ENCODE data around the gene CDC20. TPM values are rescaled to one million over a fixed set of nuclear protein-coding genes. Genes with fewer than 3 reads are reported as not detected.

Gene CDC20
- total and polyA plus RNA-seq, 2 of the 4 experiments (the other 2 are of a cell fraction), result 103 to 107 TPM

DNA sequence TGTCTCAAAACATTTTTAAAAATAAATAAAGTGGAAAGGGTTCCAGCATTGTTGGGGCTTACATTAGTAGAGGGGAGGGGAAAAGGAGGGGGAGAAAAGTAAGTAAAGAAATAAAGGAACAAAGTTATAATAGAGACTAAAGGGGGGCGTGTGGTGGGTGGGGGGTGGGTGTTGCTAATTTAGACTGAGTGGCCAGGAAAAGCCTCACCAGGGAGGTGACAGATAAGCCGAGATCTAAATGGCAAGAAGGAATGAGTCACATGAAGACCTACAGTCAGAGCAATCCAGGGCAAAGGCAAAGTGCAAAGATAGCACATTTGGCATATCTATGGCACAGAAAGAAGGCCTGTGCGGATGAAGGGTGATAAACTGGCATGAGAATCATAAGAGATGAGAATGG, 13.7 kb upstream of the CDC20 start:
- Histone ChIP-seq H4K20me1 (ENCODE audit: insufficient read depth, low read length) (no peaks in the 10 kb centered on the region), H3K23ac (ENCODE audit: low read depth, low read length) (no peak overlapping the region), H3K27me3 (ENCODE audit: control insufficient read depth, insufficient read depth, low read length) (0 out of 2 replicates have a peak, but pooled peaks cover 7% of the 10 kb centered on the region), H3K4ac (ENCODE audit: low read depth, low read length) (no peak overlapping the region), H2AK9ac (replicated peaks; ENCODE audit: low read depth, low read length, poor library complexity) (no peak overlapping the region), H4K91ac (ENCODE audit: insufficient read depth, low read depth, low read length) (no peak overlapping the region), H4K5ac (ENCODE audit: low read depth, low read length) (no peak overlapping the region), H2BK15ac (ENCODE audit: low read depth, low read length) (no peak overlapping the region), H3K9ac (ENCODE audit: low read depth, low read length) (no peak overlapping the region), H3K56ac (ENCODE audit: extremely low read depth, insufficient read depth, low read length) (no peak overlapping the region), H3K4me1 (ENCODE audit: control insufficient read depth, insufficient read depth, low read length) (peaks cover 14% of the 10 kb centered on the region), H2AFZ (replicated peaks; ENCODE audit: low read length, poor library complexity) (no peak overlapping the region), H3K4me2 (ENCODE audit: low read depth, low read length) (peak overlapping the region; percentile 12; the same call in 1 of the 2 replicates), H2BK20ac (ENCODE audit: low read depth, low read length) (no peak overlapping the region), H3K79me1 (ENCODE audit: low read depth in 1 of 2, low read length in 2 of 2) (no peaks in the 10 kb centered on the region), H3K9me3 (ENCODE audit: control insufficient read depth, insufficient read depth, low read length) (no peaks in the 10 kb centered on the region), H3K14ac (replicated peaks; ENCODE audit: low read depth, low read length) (no peak overlapping the region), H2BK5ac (ENCODE audit: low read depth, low read length, poor library complexity, severe bottlenecking) (no peak overlapping the region), H3K4me3 (ENCODE audit: insufficient read depth, low read depth, low read length) (no peak overlapping the region), H4K8ac (ENCODE audit: low read depth in 2 of 2, low read length in 2 of 2) (no peak overlapping the region), H2BK120ac (ENCODE audit: low read depth, low read length) (no peak overlapping the region), H3K18ac (ENCODE audit: low read depth, low read length) (no peak overlapping the region), H3K36me3 (ENCODE audit: control insufficient read depth, insufficient read depth, low read length) (no peaks in the 10 kb centered on the region), H3K27ac (ENCODE audit: insufficient read depth, low read length) (no peak overlapping the region), H3K9me1 (ENCODE audit: insufficient read depth, low read length) (peaks cover 14% of the 10 kb centered on the region), H2AK5ac (ENCODE audit: low read depth, low read length) (no peak overlapping the region)
- no peak for TF ChIP-seq CTCF (conservative IDR thresholded peaks at IDR 0.05; ENCODE audit: low read depth, low read length)
- TF ChIP-seq MAFK (IDR thresholded peaks at IDR 0.05; ENCODE audit: low read depth, low read length), result peak; percentile 49
- in situ Hi-C loops (cut with MboI; ENCODE audit: low sequenced_read_pairs), result no loop called here
- ATAC-seq (ENCODE audit: low read depth) (no peak), DNase-seq (no peak)
- POLR2A ChIA-PET (ENCODE audit: unreplicated experiment), result no interaction called here
- CTCF ChIA-PET, result no interaction called here
- 0% methylated on average over 1 of the region's 3 CpGs; no CpG with 5 or more reads in 1 of the 2 experiments for WGBS, 2 experiments (ENCODE audit: extremely low coverage in 2 of 2, insufficient read length in 1 of 2)
- dilution Hi-C loops (cut with HindIII; ENCODE audit: low sequenced_read_pairs, unreplicated experiment), result no loop called here
- BruUV-seq (replicated peaks), result no TSS peak
- intact Hi-C loops (cut with micrococcal nuclease), result no loop called here

All from IMR-90 (cell line).